HG03565 (cell line): ENCODE data around the gene GFM1.

Experiments
- ATAC-seq: cut with Tn5 transposase; IDR thresholded peaks from one replicate; pipeline ENCODE4 v1.9.1; 2021; ENCODE audit warnings: mild to moderate bottlenecking, moderate library complexity; ENCODE audit not compliant: unreplicated experiment

Gene GFM1

GRCh38 chr3:158723991-158724390 lies 79.7 kb downstream of the GFM1 start:
- no peak for ATAC-seq

- no peak for ATAC-seq
Measured at GRCh38 chr3:158725348-158726011, 81.2 kb downstream of the GFM1 start.

- ATAC-seq: peak; percentile 55
Measured at GRCh38 chr3:158727206-158728060, 83.1 kb downstream of the GFM1 start.

DNA sequence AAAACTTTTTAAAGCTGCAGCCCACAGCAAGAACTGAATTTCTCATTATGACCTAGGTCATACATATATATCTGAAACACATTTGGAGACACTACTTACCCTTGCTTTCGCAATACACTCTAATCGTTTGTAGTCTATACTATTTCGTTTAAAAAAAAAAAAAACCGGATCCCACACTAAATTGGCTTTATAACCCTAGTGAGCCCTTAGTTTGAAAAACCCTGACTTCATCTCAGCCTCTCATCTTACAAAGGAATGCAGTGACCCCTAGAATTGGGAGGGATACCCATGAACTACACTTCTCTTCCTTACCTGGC lies 83.7 kb downstream of the GFM1 start:
- no peak for ATAC-seq

DNA sequence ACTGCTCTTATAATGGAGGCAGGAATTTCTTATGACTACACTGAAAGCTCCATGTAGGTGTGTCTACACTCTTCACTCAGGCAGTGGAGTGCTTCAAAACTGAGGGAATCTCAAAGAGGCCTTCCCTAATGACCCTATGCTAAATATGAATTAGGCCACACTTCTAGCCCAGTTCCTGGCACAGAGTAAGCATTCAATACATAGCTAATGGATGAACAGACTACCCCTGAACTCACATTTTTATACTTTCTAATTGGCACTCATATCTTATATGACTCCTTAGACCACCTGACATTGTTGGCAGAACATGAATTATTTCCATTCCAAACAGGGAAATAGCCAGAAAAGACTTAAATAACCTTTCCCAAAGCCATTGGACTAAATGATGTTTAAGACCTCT lies 84.5 kb downstream of the GFM1 start:
- ATAC-seq: no peak

DNA sequence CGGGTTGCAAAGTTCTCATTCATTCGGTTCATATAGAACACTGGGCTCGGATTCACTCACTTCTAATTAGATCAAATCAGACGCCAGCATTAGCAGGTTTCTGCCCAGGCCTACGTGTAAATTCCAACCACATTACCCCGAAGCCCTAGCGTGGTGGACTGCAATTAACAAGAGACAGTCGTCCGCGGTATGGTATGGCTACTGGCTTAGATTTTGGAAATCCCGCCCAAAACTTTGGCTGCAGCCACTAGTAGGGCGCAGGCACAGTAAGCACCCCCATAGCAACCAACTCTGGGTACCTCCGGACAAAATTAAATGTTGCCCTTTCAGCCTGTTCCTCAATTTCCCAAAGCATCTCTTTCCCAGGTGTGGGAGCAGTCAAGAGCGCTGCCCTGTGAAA lies 87.2 kb downstream of the GFM1 start:
- no peak for ATAC-seq

GRCh38 chr3:158731938-158732855 lies 87.9 kb downstream of the GFM1 start, which contains the start of gene RARRES1:
Gene RARRES1, minus strand, starts transcription at chr3:158732457. Its CDS starts 42 bp downstream, at chr3:158732415.
- peak; percentile 74 for ATAC-seq

GRCh38 chr3:158732856-158733200 lies 88.5 kb downstream of the GFM1 start:
- ATAC-seq: no peak

GRCh38 chr3:158733656-158734055 lies 89.3 kb downstream of the GFM1 start:
- no peak for ATAC-seq

- no peak for ATAC-seq
Measured at GRCh38 chr3:158735296-158736033, 91.1 kb downstream of the GFM1 start.

- no peak for ATAC-seq
Measured at GRCh38 chr3:158737410-158737809, 93.1 kb downstream of the GFM1 start.

GRCh38 chr3:158737976-158738615 lies 93.8 kb downstream of the GFM1 start:
- ATAC-seq: no peak

GRCh38 chr3:158738653-158739052 lies 94.3 kb downstream of the GFM1 start:
- no peak for ATAC-seq

DNA sequence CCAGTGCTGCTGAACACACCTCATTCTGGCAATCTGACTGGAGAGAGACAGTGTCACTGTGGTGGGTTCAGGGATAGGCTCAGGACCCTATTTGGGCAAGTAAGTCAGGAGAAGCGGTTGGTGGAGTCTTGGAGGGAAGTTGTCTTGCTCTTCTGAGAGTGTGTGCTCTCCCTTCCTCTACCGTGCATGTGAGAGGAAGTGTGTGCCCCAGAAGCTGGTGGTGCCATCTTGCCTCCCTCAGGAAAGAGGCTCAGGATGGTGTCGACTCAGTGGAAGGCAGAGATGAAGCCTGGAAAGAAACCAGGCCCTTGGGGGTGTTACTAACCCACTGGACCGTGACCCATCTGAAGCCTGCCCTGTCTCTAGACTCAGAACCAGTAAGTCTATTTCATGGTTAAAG lies 94.8 kb downstream of the GFM1 start:
- ATAC-seq: no peak

DNA sequence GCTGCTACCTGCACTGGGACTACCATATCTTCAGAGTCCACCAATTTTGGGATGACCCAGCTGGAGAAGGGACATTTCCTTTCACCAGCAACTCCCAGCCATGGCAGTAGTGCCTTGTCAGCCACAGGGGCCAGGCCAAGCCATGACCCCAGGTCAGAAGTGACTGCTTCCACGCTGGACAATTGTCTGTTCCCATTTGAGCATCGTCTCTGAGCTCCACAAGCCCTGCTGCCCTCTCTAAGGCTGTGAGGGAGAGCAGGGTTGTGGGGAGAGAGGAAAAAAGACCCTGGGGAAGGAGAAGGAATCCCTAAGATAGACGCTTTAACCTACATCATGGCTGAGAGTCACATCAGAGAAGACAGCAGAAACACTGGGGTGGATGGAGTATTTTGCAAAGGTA lies 95.3 kb downstream of the GFM1 start:
- ATAC-seq: no peak
